Uterus (tissue), 2 donors: Measurements from ENCODE around the gene GOLIM4.

Experiments
- POLR2A ChIP-seq, 2 donors: fragments of 450-650 bp; IDR thresholded peaks; one replicate each; pipeline ENCODE4 v1.6.1; 2016; ENCODE audit warnings: antibody characterized with exemption in 2 of 2, mild to moderate bottlenecking in 1 of 2, moderate library complexity in 1 of 2
- TF ChIP-seq, protein P1 (sequence below), 4 experiments: fragments of 200-600 bp in 2 of 4; fragments of 450-650 bp in 2 of 4; sonication (generic) in 2 of 4; IDR thresholded peaks; one replicate each; pipeline ENCODE4 v1.5.1; 2016 to 2019; ENCODE audit warnings: antibody characterized with exemption in 4 of 4, mild to moderate bottlenecking in 2 of 4, moderate library complexity in 1 of 4

DNA sequence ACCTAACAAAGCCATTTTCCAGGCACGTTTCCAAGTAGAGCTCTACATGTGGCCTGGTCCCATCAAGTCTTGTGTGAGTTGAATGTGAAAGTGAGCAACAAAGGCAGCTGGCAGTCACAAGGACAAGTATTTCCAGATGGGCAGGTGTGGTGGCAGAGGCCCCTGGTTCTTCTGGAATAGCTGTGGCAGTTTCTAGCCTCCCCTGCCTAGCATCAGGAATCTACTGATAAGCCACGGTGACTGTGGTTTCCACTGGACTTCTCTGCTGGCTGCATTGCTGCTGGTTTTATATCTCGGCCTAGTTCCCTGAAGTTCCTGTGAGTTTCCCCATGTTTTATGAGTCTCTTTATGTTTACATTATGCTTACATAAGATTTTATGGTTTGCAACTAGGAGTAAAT lies 117.7 kb downstream of the GOLIM4 start:
- TF ChIP-seq, protein P1, sequence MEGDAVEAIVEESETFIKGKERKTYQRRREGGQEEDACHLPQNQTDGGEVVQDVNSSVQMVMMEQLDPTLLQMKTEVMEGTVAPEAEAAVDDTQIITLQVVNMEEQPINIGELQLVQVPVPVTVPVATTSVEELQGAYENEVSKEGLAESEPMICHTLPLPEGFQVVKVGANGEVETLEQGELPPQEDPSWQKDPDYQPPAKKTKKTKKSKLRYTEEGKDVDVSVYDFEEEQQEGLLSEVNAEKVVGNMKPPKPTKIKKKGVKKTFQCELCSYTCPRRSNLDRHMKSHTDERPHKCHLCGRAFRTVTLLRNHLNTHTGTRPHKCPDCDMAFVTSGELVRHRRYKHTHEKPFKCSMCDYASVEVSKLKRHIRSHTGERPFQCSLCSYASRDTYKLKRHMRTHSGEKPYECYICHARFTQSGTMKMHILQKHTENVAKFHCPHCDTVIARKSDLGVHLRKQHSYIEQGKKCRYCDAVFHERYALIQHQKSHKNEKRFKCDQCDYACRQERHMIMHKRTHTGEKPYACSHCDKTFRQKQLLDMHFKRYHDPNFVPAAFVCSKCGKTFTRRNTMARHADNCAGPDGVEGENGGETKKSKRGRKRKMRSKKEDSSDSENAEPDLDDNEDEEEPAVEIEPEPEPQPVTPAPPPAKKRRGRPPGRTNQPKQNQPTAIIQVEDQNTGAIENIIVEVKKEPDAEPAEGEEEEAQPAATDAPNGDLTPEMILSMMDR (IDR thresholded peaks at IDR 0.05), result no peak
- no peak for TF ChIP-seq POLR2A (IDR thresholded peaks at IDR 0.05)
